Measurements from ENCODE around the gene CITED2.

Gene CITED2

DNA sequence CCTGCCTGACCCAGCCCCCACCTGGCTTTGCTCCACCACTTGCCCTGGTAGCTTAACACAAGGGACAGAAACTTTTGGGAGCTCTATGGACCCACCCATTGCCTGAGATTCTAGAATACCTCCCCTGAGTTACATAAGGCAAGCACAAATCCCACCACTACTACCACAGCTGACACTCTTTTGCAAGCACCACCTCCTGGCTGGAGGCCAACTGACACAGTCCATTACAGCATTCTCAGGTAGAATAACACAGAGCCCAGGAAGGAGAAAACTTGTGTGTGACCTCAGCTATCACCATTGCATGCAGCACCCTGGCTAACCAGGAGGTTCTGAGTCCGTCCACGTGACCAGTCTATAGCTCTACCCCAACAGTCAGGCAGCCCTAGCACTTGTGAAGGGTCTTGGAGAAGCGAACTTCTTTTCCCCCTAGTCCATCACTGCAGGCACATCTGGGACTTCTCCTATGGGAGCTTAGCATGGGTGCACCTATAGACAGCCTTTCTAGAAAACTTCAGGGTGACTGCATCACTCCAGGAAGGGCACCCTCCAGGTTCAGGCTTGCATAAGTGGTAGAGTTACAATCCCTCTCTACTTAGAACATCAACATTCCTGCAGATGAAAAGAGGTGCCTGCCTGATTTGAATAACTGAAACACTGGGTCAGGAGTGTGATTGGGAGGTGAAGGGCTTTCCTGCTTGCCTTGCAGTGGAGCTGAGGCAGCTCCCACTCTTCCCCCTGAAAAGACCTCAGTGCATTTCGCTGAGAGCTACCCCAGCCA is 30.1 kb downstream of the CITED2 start:
- TF ChIP-seq, protein P1, sequence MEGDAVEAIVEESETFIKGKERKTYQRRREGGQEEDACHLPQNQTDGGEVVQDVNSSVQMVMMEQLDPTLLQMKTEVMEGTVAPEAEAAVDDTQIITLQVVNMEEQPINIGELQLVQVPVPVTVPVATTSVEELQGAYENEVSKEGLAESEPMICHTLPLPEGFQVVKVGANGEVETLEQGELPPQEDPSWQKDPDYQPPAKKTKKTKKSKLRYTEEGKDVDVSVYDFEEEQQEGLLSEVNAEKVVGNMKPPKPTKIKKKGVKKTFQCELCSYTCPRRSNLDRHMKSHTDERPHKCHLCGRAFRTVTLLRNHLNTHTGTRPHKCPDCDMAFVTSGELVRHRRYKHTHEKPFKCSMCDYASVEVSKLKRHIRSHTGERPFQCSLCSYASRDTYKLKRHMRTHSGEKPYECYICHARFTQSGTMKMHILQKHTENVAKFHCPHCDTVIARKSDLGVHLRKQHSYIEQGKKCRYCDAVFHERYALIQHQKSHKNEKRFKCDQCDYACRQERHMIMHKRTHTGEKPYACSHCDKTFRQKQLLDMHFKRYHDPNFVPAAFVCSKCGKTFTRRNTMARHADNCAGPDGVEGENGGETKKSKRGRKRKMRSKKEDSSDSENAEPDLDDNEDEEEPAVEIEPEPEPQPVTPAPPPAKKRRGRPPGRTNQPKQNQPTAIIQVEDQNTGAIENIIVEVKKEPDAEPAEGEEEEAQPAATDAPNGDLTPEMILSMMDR (IDR thresholded peaks at IDR 0.05; ENCODE audit: low read depth, low read length) = no peak
- H3K4me3 ChIP-seq (ENCODE audit: low read depth, low read length) = no peak overlapping the region

DNA sequence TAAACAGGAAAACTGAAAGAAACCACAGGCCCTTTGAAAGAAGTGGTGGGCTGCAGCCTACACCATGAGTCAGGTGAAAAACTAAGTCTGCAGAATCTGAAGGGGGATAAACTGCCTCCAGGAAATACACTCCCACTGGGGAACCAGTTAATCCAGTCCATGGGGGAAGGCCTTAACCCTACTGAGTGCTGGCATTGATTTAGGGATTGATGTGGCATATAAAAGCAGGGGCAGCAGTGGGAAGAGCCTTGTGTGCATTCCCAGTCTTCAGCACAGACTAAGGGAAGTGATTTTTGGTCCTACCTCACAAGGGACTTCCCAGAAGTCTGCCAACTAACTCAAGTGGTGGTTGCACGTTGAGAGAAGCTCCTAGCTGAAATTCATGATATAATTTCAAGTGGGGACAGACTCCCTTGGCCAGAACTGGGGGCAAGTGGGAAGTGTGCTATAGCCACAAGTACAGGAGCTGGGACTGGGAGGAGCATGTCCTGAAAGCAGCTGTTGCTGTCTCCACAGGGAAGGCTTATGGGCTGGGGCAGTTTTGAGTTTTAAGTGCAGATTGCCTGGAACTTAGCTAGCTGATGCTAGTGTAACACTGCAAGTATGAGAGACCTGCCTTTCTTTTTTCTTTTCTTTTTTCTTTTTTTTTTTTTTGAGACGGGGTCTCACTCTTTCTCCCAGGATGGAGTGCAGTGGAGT is 31.2 kb downstream of the CITED2 start:
- TF ChIP-seq, protein P1 (IDR thresholded peaks at IDR 0.05; ENCODE audit: low read depth, low read length) = no peak
- H3K4me3 ChIP-seq (ENCODE audit: low read depth, low read length) = no peak overlapping the region

DNA sequence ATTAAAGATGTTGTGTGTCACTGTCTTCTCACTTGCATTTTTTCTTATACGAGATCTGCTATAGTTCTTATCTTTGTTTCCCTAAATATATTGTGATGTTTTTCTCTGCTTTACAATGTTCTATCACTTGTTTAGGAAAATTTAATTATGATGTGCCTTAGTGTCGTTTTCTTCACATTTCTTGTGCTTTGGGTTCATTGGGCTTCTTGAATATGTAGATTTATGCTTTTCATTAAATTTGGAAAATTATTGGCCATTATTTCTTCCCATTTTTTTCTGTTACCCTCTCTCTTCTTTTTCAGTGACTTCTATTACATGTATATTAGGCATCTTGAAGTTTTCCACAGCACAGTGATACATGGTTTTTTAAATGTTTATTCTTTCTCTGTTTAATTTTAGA is 33.4 kb downstream of the CITED2 start:
- TF ChIP-seq, protein P1 (IDR thresholded peaks at IDR 0.05; ENCODE audit: low read depth, low read length) = no peak
- no peak overlapping the region for H3K4me3 ChIP-seq (ENCODE audit: low read depth, low read length)

DNA sequence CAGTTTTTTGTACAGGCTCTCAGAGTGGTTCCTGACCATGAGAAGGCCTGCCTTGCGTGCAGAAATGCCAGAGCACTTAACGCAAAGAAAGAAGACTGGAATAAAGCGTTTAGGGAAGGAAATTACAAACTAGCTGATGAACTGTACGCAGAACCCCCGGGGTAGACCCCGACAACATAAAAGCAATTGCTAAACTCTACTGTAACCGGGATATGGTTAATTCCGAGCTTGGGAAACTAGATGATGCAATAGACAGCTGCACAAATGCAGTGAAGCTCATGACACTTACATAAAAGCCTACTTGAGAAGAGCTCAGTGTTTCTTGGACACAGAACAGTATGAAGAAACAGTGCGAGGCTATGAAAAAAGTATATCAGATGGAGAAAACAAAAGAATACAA is 35.7 kb downstream of the CITED2 start:
- TF ChIP-seq, protein P1 (IDR thresholded peaks at IDR 0.05; ENCODE audit: low read depth, low read length) = no peak
- H3K4me3 ChIP-seq (ENCODE audit: low read depth, low read length) = no peak overlapping the region

DNA sequence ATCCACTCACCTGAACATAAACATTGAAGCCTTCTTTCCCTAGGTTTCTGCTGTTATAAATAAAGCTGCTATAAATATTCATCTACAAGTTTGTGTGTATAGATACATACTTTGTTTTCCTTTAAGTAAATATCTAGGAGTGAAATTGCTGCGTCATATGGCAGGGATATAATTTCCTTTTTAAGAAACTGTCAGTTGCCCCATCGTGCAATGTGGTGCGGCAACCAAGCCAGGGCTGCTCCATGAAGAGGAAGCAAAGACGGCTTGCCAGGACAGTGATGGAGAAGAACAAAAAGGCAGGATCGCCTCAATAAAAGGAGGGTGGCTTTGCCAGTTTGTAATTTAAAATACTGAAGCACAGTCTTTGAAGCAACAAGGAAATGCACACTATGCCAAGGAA is 36.6 kb downstream of the CITED2 start:
- TF ChIP-seq, protein P1 (IDR thresholded peaks at IDR 0.05; ENCODE audit: low read depth, low read length) = no peak
- H3K4me3 ChIP-seq (ENCODE audit: low read depth, low read length) = no peak overlapping the region

DNA sequence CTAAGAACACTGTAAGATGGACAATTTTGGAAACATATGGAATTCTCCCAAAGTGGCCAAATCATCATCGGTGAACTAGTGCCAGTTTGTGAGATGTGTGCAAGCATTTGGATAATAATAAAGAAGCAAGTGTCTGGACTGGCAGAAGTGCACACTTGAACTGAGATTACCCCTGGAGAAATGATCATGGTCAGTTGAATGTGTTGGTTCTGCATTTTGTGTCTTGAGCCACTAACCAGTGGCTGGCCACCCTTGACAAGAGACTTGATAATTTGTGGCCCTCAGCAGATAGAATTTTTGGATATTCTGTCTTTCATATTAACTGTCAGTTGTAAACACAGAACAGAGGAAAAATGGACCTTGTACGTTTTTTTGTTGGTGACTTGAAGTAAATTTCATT is 37.4 kb downstream of the CITED2 start:
- TF ChIP-seq, protein P1 (IDR thresholded peaks at IDR 0.05; ENCODE audit: low read depth, low read length) = no peak
- no peak overlapping the region for H3K4me3 ChIP-seq (ENCODE audit: low read depth, low read length)

DNA sequence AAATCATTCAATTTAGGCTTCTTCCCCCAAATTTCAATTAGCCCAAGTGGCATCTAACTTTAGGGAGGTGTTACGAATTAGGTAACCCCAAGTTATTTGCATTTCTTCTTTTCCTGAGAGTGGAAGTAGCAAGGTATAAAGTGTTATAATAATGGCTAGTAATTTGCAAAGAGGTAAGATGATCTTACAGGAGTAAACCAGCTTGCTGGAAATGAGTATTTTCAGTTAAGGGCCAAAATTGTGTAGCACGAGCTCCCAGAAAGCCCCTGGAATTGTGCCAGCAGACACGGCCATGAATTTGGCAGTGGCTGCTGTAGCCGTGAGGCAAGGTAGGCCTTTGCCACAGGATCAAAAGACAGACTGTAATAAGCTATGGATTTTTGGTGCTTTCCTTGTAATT is 38.0 kb downstream of the CITED2 start:
- TF ChIP-seq, protein P1 (IDR thresholded peaks at IDR 0.05; ENCODE audit: low read depth, low read length) = no peak
- H3K4me3 ChIP-seq (ENCODE audit: low read depth, low read length) = no peak overlapping the region
